Measurements from ENCODE around the gene ASIC2. TPM values are rescaled to one million over a fixed set of nuclear protein-coding genes. Genes with fewer than 3 reads are reported as not detected.

The ASIC2 gene
- total and polyA plus RNA-seq, 12 donors, result 0.29 to 1.5 (median 0.69) TPM

DNA sequence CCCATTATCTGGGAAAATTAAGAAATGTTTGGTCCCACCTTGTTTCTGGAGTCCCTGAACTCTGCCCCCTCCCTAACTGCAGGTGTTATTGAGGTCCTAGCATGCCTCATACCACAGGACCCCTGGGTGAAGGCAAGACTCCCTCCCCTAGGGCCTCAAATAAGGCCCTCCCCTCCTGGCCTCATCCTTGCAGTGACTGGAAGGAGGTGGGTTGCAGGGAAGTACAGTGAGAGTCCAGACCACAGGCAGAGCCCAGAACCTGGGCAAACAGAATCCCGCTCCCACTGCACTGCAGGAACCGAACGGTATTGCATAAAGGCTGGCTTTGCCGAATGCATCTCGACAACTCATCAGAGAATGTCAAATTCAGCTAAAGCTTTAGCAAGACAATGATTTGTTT, 126.6 kb downstream of the ASIC2 start:
- Histone ChIP-seq H3K4me1 (replicated peaks in 1 of 2) (peaks cover 5 to 8% of the 10 kb centered on the region in 2 donors), H3K27ac (no peak overlapping the region), H3K27me3 (no peaks in the 10 kb centered on the region), H3K4me3 (no peak overlapping the region), H3K9me3 (replicated peaks in 1 of 3) (no peaks in the 10 kb centered on the region), H3K36me3 (replicated peaks in 1 of 2) (no peaks in the 10 kb centered on the region)
- TF ChIP-seq, protein P1, sequence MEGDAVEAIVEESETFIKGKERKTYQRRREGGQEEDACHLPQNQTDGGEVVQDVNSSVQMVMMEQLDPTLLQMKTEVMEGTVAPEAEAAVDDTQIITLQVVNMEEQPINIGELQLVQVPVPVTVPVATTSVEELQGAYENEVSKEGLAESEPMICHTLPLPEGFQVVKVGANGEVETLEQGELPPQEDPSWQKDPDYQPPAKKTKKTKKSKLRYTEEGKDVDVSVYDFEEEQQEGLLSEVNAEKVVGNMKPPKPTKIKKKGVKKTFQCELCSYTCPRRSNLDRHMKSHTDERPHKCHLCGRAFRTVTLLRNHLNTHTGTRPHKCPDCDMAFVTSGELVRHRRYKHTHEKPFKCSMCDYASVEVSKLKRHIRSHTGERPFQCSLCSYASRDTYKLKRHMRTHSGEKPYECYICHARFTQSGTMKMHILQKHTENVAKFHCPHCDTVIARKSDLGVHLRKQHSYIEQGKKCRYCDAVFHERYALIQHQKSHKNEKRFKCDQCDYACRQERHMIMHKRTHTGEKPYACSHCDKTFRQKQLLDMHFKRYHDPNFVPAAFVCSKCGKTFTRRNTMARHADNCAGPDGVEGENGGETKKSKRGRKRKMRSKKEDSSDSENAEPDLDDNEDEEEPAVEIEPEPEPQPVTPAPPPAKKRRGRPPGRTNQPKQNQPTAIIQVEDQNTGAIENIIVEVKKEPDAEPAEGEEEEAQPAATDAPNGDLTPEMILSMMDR (IDR thresholded peaks at IDR 0.05), result no peak
- no peak for TF ChIP-seq POLR2A (IDR thresholded peaks at IDR 0.05)
- no peak for DNase-seq
- 65 to 95% (median 90%) methylated on average over 5 of the region's 5 CpGs for WGBS, 4 donors
- intact Hi-C loops (cut with DNase I), result no loop called here

DNA sequence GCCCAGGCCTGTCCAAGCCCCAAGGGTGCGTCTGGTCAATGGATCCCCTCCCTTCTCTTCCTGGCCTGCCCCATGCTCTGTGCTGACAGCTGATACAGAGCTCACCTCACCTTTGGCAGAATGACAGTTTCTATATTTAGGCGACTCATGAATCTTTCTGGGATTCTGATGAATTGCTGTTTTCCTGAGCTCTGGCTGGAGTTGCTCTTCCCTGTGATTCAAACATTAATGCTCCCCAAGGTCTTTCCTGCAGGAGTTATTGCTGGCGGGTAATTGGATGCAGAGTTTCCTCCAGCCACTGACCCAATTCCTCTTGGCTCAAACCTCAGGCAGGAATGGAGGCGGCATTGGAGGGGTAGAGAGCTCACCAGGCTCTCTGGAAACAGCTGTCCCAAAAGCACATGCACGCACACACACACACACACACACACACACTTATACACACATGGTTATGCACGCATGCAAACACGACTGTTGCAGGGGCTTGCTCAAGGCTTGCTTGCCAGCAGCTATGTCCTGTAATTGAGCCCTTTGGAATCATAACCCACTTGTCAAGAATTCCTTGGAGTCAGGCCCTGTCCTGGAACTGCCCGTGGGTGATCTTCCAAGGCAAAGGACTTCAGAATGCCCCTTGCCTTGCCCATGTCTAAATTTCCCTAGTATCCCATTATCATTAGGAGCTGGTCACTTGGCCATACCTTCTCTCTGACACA, 128.8 kb downstream of the ASIC2 start:
- TF ChIP-seq POLR2A (IDR thresholded peaks at IDR 0.05), result no peak
- TF ChIP-seq, protein P1 (IDR thresholded peaks at IDR 0.05), result no peak
- H3K27me3 ChIP-seq, result no peaks in the 10 kb centered on the region
- intact Hi-C loops (cut with DNase I), result no loop called here
- no peak overlapping the region for H3K4me3 ChIP-seq
- no peaks in the 10 kb centered on the region for H3K9me3 ChIP-seq (replicated peaks in 1 of 3)
- H3K36me3 ChIP-seq (replicated peaks in 1 of 2), result no peaks in the 10 kb centered on the region
- peaks cover 5 to 8% of the 10 kb centered on the region in 2 donors for H3K4me1 ChIP-seq (replicated peaks in 1 of 2)
- peak overlapping the region in 1 of 5 donors; percentile 59 for H3K27ac ChIP-seq
- peak; percentile 21 to 72 (median 42) for DNase-seq
- 30 to 32% (median 30%) methylated on average over 6 to 8 of the region's 8 CpGs for WGBS, 4 donors

DNA sequence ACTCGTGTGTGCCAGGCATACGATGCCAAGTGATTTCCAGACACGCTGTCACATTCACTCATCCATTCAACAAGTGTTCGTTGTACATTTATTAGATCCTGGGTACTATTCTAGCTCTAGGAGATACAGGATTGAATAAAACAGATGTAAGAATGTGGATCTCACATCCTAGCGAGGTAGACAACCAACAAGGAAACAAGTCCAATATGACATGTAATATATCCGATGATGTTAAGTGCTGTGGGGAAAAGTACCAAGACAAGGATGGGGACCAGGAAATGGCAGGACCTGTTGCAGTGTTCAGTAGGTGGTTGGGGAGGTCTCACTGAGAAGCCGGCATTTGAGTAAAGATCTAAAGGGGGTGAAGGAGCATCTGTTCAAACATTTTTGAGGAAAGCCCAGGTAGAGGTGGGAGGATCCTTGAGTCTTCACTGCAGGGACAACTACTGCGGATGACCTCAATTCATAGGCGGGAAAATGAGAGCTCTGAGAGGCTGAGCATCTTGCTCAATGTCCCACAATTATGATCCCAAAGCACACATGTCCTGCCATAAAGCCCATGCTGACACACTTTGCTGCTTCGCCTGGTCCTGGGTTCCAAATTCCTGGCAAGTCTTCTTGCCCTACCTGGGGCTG, 129.4 kb downstream of the ASIC2 start:
- Histone ChIP-seq H3K27me3 (no peaks in the 10 kb centered on the region), H3K4me3 (no peak overlapping the region), H3K27ac (no peak overlapping the region), H3K36me3 (replicated peaks in 1 of 2) (no peaks in the 10 kb centered on the region), H3K9me3 (replicated peaks in 1 of 3) (no peaks in the 10 kb centered on the region), H3K4me1 (replicated peaks in 1 of 2) (peaks cover 5 to 8% of the 10 kb centered on the region in 2 donors)
- 76 to 81% (median 77%) methylated on average over 10 of the region's 10 CpGs for WGBS, 4 donors
- intact Hi-C loops (cut with DNase I), result no loop called here
- TF ChIP-seq POLR2A (IDR thresholded peaks at IDR 0.05), result no peak
- TF ChIP-seq, protein P1 (IDR thresholded peaks at IDR 0.05), result no peak
- no peak for DNase-seq

DNA sequence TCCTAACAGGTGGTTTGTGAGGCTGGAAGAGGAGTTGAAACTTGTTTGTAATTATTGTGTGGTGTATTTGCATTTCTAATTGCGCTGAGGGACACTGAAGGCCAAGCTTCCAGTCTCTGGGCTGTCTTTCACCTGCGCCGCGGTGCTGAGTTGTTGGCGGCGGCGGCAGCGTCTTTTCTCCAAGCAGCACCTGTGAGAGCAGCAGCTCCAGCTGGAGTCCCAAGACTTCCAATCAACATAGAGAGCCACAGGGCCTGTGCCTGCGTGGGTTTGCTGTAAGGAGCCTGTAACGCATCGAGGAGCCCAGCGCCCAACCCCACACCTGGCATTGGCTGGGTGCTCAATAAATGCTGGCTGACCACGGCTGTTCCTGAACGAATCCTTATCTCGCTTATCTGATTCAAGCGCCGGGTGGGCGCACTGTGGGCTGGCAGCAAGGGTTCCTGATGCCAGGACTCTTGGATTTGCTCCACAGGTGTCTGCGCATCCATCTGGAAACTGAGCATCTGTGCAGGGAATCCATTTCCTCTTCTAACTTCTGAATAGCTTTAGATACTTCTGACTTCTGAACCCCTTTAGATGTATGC, 138.1 kb downstream of the ASIC2 start:
- H3K9me3 ChIP-seq (replicated peaks in 1 of 3), result no peaks in the 10 kb centered on the region
- H3K27ac ChIP-seq, result no peak overlapping the region
- DNase-seq, result no peak
- H3K4me1 ChIP-seq (replicated peaks in 1 of 2), result no peaks in the 10 kb centered on the region
- WGBS, 4 donors, result 85 to 94% (median 90%) methylated on average over 16 to 19 of the region's 19 CpGs
- no peaks in the 10 kb centered on the region for H3K27me3 ChIP-seq
- intact Hi-C loops (cut with DNase I), result no loop called here
- TF ChIP-seq POLR2A (IDR thresholded peaks at IDR 0.05), result no peak
- TF ChIP-seq, protein P1 (IDR thresholded peaks at IDR 0.05), result no peak
- H3K4me3 ChIP-seq, result no peak overlapping the region
- H3K36me3 ChIP-seq (replicated peaks in 1 of 2), result no peaks in the 10 kb centered on the region
